AG09309 (cell line): ENCODE data around the gene PMPCA.

Experiments used
- DNase-seq: peaks from one replicate; pipeline ENCODE4 v3.0.0-alpha.2; 2010; ENCODE audit warnings: low read depth
- H3K4me3 ChIP-seq: 2 replicates; pipeline ENCODE4 v1.5.1; 2011; ENCODE audit warnings: mild to moderate bottlenecking, low read depth, low read length, moderate library complexity; ENCODE audit not compliant: control insufficient read depth
- TF ChIP-seq, protein P1 (sequence below): IDR thresholded peaks from 2 replicates; pipeline ENCODE4 v1.5.1; 2011; ENCODE audit warnings: mild to moderate bottlenecking, low read depth, low read length, inconsistent platforms; ENCODE audit not compliant: insufficient read depth, control insufficient read depth; ENCODE audit errors: missing control alignments

Gene PMPCA

DNA sequence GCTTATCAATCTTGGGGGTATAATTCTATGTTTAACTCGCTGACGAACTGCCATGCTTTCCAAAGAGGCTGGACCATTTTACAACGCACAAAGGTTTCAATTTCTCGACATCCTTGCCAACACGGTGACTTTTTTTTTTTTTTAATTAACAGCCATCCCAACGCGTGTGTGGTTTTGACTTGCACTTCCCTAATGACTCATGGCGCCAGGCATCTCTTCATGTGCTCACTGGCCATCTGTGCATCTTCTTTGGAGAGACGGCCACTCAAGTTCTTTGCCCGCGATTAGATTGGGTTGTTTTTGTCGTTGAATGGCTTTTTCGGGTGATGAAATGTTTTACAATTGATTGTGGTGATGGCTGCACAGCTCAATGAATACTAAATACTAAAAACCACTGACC lies 24.4 kb upstream of the PMPCA start:
- TF ChIP-seq, protein P1, sequence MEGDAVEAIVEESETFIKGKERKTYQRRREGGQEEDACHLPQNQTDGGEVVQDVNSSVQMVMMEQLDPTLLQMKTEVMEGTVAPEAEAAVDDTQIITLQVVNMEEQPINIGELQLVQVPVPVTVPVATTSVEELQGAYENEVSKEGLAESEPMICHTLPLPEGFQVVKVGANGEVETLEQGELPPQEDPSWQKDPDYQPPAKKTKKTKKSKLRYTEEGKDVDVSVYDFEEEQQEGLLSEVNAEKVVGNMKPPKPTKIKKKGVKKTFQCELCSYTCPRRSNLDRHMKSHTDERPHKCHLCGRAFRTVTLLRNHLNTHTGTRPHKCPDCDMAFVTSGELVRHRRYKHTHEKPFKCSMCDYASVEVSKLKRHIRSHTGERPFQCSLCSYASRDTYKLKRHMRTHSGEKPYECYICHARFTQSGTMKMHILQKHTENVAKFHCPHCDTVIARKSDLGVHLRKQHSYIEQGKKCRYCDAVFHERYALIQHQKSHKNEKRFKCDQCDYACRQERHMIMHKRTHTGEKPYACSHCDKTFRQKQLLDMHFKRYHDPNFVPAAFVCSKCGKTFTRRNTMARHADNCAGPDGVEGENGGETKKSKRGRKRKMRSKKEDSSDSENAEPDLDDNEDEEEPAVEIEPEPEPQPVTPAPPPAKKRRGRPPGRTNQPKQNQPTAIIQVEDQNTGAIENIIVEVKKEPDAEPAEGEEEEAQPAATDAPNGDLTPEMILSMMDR, result no peak
- no peak for DNase-seq
- no peak overlapping the region for H3K4me3 ChIP-seq

DNA sequence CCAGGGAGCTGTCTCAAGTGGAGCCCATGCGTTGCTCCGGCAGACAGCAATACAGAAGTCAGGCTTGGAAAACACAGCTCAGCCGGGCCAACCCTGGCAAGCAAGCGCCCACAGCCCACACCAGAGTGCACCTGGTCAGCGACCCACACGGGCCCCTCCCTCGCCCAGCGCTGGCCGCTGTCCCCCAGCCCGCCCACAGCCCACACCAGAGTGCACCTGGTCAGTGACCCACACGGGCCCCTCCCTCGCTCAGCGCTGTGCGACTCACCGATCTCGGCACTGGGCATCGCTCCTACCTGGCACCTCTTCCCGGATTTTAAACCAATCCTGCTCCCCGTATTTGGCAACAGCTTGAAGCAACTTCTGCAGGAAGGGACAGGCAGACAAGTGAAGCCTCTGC lies 23.2 kb upstream of the PMPCA start:
- TF ChIP-seq, protein P1, result no peak
- no peak overlapping the region for H3K4me3 ChIP-seq
- DNase-seq, result no peak

DNA sequence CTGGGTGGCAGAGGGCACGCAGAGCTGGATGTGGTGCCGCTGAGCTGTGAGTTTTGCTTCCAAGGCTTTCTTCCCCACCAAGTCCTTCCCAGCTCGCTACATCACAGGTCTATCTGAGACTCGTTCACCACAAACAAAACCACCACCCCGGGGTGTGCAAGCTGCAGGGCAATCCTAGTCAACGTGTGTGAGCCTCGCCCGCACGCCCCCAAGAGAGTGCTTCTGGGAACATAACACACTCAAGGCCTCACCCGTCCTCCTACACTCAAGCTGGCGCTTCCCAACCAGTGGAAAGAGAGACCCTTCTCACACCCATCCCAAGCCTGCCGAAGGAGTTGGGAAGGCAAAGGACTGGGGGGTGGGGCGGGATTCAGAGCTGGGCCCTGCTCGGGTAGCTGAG lies 21.1 kb upstream of the PMPCA start:
- TF ChIP-seq, protein P1, result no peak
- no peak for DNase-seq
- H3K4me3 ChIP-seq, result no peak overlapping the region

DNA sequence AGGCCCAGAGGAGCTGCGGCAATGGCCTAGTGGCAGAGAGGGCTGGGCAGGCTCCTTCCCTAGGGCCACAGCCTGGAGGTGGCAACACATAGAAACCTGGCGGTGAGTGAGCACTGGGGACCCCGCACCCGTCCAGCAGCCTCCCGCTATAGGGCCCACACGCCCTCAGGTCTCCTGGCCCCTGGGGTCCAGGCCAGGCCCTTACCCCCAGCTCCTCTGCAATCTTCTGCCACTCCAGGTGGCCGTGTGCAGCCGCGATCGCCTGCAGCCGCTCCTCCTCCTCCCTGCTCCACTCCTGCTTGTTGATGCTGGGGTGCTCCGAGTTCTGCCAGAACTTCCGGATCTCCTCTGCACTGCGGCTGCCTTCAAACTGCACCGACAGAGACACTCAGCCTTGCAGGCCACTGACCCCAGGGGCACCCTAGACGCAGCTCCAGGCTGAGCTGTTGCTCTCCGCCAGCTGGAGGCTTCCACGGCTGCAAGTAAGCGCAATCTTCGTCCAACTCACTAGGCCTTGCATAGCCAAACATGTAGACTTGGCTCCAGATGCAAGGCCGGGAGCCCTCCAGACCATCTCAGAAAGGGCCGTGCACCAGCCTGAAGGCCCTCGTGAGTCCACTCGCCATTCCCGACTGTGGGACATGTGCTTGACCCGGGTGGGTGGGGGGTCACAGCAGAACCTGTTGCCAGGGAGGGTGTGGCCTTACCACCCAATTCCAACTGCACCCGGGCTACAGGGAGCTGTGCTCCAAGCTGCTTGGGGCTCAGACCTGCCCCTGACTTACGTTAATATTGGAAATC lies 18.5 kb upstream of the PMPCA start:
- no peak overlapping the region for H3K4me3 ChIP-seq
- DNase-seq, result no peak
- TF ChIP-seq, protein P1, result no peak

DNA sequence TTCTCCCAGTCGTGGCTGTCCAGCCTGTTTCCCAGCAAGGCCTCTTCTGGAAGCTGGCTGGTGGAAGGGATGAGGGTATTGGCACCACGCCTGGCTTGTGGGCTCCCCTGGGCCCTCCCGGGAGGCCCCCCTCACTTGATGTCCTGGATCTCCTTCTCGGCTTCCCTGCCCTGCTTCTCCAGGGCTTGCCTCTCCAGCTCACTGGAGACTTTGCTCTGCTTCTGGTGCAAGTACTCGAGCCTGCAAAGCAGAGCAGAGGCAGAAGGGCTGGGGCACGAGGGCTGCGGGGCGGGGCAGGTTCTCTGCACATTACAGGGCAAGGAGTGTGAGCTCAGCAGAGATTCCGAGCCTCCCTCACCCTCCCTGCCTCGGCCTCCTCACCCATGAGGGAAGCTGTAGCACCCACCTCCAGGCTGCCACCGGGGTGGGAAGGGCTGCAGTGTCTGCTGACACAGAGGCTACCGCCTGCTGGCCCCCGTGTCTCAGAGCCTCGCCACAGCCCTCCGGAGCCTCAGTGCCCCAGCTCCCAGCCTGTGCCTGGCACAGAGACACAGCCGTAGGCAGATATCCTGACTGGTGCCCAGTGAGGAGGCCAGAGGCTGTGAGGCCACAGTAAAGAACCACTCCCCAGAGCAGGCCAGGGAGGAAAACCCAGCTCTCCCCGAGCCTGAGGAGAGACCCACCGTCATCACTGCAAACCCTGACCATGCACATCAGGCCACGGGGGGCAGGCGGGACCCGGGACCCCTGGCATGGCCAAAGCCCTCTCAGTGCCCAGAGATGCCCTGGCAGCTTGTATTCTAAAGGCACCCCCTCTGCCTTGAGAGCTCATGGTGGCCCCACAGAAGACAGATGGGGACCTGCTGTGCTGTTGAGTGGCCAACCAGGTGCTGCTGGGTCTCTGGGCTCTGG lies 17.7 kb upstream of the PMPCA start:
- H3K4me3 ChIP-seq, result no peak overlapping the region
- no peak for DNase-seq
- TF ChIP-seq, protein P1, result no peak

DNA sequence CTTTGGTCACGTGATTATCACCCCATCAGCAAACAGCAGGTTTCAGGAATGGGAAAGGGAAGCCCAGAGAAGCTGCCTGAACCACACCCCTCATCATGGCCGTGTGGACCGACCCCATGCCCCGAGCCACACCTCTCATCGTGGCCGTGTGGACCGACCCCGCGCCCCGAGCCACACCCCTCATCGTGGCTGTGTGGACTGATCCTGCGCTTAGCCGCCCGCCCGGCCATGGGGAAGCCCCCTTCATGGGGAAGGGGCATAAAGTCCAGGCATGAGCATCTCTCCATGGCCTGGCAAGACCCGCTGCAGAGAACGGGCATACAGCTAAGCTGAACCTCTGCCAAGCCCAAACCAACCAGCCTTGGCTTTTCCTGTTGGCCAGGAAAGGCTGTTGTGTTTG lies 16.9 kb upstream of the PMPCA start:
- TF ChIP-seq, protein P1, result no peak
- H3K4me3 ChIP-seq, result no peak overlapping the region
- DNase-seq, result no peak
